ENCODE data around the gene OR52K1. TPM values are rescaled to one million over a fixed set of nuclear protein-coding genes. Genes with fewer than 3 reads are reported as not detected.
"Not testable (repeated sequence)": the region's sequence is repeated elsewhere in the genome, so short reads cannot be mapped to it uniquely, and the experiment has no call there.

Gene OR52K1
- polyA plus RNA-seq, 1 of the 3 experiments (the other 2 are of a cell fraction), result not detected

- Histone ChIP-seq H3K4me1 (ENCODE audit: control insufficient read depth in 1 of 2, insufficient read depth in 2 of 2, low read depth in 1 of 2, low read length in 1 of 2) (no peaks in the 10 kb centered on the region), H3F3A (replicated peaks; ENCODE audit: insufficient read depth) (peaks cover 4% of the 10 kb centered on the region), H3K27me3 (ENCODE audit: insufficient read depth) (peaks cover 7% of the 10 kb centered on the region; the same call in 1 of the 2 replicates), H3K79me2 (ENCODE audit: insufficient read depth) (no peaks in the 10 kb centered on the region), H3K9me2 (no peaks in the 10 kb centered on the region), H3K9ac (no peak overlapping the region), H4K20me1 (ENCODE audit: insufficient read depth) (no peaks in the 10 kb centered on the region), H3K36me3 (replicated peaks in 1 of 2; ENCODE audit: control insufficient read depth in 1 of 2, insufficient read depth in 2 of 2, low read length in 1 of 2) (no peaks in the 10 kb centered on the region), H2AFZ (ENCODE audit: low read depth) (no peak overlapping the region), H3K4me3 (ENCODE audit: low read depth in 2 of 2, low read length in 1 of 2) (no peak overlapping the region), H3K27ac (ENCODE audit: low read depth in 2 of 2, low read length in 1 of 2) (no peak overlapping the region), H3K4me2 (no peak overlapping the region), H3K9me3 (no peaks in the 10 kb centered on the region)
- ChIA-PET CTCF (interaction anchor here (1.0 to 2.6 kb wide), 2 partner anchors 9 to 297 kb away, joined by 3 to 14 read pairs; no protein-coding TSS in a partner anchor), POLR2A (no interaction called here)
- DNase-seq, result no peak
- 2% methylated on average over 4 of the region's 4 CpGs for WGBS (ENCODE audit: low lambda C conversion rate)
- TF ChIP-seq RAD21 (IDR thresholded peaks at IDR 0.05; ENCODE audit: low read length) (no peak), SIN3A (IDR thresholded peaks at IDR 0.05; ENCODE audit: borderline replicate concordance, low read depth, low read length) (no peak), FOXM1 (IDR thresholded peaks at IDR 0.05; ENCODE audit: low read depth) (no peak), ZBTB33 (IDR thresholded peaks at IDR 0.05; ENCODE audit: borderline replicate concordance, low read depth) (no peak), RXRA (IDR thresholded peaks at IDR 0.05; ENCODE audit: borderline replicate concordance, low read depth) (no peak), SMC3 (IDR thresholded peaks at IDR 0.05; ENCODE audit: low read depth, low read length) (no peak)
Measured at GRCh38 chr11:4484310-4484709, 1.9 kb downstream of the OR52K1 start.

- H3K4me1 ChIP-seq (ENCODE audit: control insufficient read depth in 1 of 2, insufficient read depth in 2 of 2, low read depth in 1 of 2, low read length in 1 of 2); DNase-seq; H3F3A ChIP-seq (replicated peaks; ENCODE audit: insufficient read depth); H3K9me3 ChIP-seq; H3K36me3 ChIP-seq (replicated peaks in 1 of 2; ENCODE audit: control insufficient read depth in 1 of 2, insufficient read depth in 2 of 2, low read length in 1 of 2); H4K20me1 ChIP-seq (ENCODE audit: insufficient read depth); H3K4me2 ChIP-seq; H3K9ac ChIP-seq; H3K4me3 ChIP-seq (ENCODE audit: low read depth in 2 of 2, low read length in 1 of 2); H2AFZ ChIP-seq (ENCODE audit: low read depth); H3K9me2 ChIP-seq; POLR2A ChIA-PET; H3K27ac ChIP-seq (ENCODE audit: low read depth in 2 of 2, low read length in 1 of 2); H3K79me2 ChIP-seq (ENCODE audit: insufficient read depth): not testable (repeated sequence)
- peaks cover 17% of the 10 kb centered on the region for H3K27me3 ChIP-seq (ENCODE audit: insufficient read depth)
- CTCF ChIA-PET, result interaction anchor here (1.5 to 7.7 kb wide), 5 partner anchors 7 to 304 kb away, joined by 4 to 121 read pairs (median 14); partner anchors contain the start of gene OR52K1
- WGBS (ENCODE audit: low lambda C conversion rate), result 3% methylated on average over 2 of the region's 2 CpGs
Measured at GRCh38 chr11:4491405-4491804, 9.0 kb downstream of the OR52K1 start.

GRCh38 chr11:4491878-4492606, 9.6 kb downstream of the OR52K1 start:
- peaks cover 23% of the 10 kb centered on the region for H3K27me3 ChIP-seq (ENCODE audit: insufficient read depth)
- no peaks in the 10 kb centered on the region for H3K9me3 ChIP-seq
- H3K36me3 ChIP-seq (replicated peaks in 1 of 2; ENCODE audit: control insufficient read depth in 1 of 2, insufficient read depth in 2 of 2, low read length in 1 of 2), result no peaks in the 10 kb centered on the region
- H2AFZ ChIP-seq (ENCODE audit: low read depth), result no peak overlapping the region
- H3K4me2 ChIP-seq, result no peak overlapping the region
- H3K79me2 ChIP-seq (ENCODE audit: insufficient read depth), result no peaks in the 10 kb centered on the region
- H3F3A ChIP-seq (replicated peaks; ENCODE audit: insufficient read depth), result no peaks in the 10 kb centered on the region
- H3K9ac ChIP-seq, result no peak overlapping the region
- ChIA-PET CTCF (interaction anchor here (0.5 to 7.7 kb wide), 11 partner anchors 8 to 310 kb away, joined by 3 to 121 read pairs (median 5); partner anchors contain the start of gene OR52K1), POLR2A (no interaction called here)
- H3K4me1 ChIP-seq (ENCODE audit: control insufficient read depth in 1 of 2, insufficient read depth in 2 of 2, low read depth in 1 of 2, low read length in 1 of 2), result no peaks in the 10 kb centered on the region; a peak in 1 of 4 replicates
- H3K4me3 ChIP-seq (ENCODE audit: low read depth in 2 of 2, low read length in 1 of 2), result no peak overlapping the region
- no peak for DNase-seq
- no peak overlapping the region for H3K27ac ChIP-seq (ENCODE audit: low read depth in 2 of 2, low read length in 1 of 2)
- H3K9me2 ChIP-seq, result no peaks in the 10 kb centered on the region
- no peaks in the 10 kb centered on the region for H4K20me1 ChIP-seq (ENCODE audit: insufficient read depth)
- 29% methylated on average over 4 of the region's 4 CpGs for WGBS (ENCODE audit: low lambda C conversion rate)
- TF ChIP-seq FOXJ3 (CRISPR knock-in tag; IDR thresholded peaks at IDR 0.05) (no peak), GATA2 (CRISPR knock-in tag; IDR thresholded peaks at IDR 0.05) (no peak), NFIC (IDR thresholded peaks at IDR 0.05; ENCODE audit: borderline replicate concordance) (no peak), USF1 (IDR thresholded peaks at IDR 0.05; ENCODE audit: borderline replicate concordance, low read depth) (no peak), GABPA (IDR thresholded peaks at IDR 0.05; ENCODE audit: low read depth) (no peak), JUND (IDR thresholded peaks at IDR 0.05) (no peak), REST (IDR thresholded peaks at IDR 0.05; ENCODE audit: low read depth, low read length) (no peak), RAD21 (IDR thresholded peaks at IDR 0.05; ENCODE audit: low read length) (no peak), RCOR1 (IDR thresholded peaks at IDR 0.05; ENCODE audit: low read length) (no peak), YY1 (IDR thresholded peaks at IDR 0.05; ENCODE audit: low read depth) (no peak), RFX5 (IDR thresholded peaks at IDR 0.05; ENCODE audit: low read length) (no peak), SIN3A (IDR thresholded peaks at IDR 0.05; ENCODE audit: borderline replicate concordance, low read depth, low read length) (no peak)
